HG02884 (cell line): Measurements from ENCODE around the gene KHDC4.

ENCODE experiments used
- ATAC-seq: cut with Tn5 transposase; IDR thresholded peaks from one replicate; pipeline ENCODE4 v1.9.1; 2021; ENCODE audit warnings: mild to moderate bottlenecking, moderate library complexity; ENCODE audit not compliant: unreplicated experiment

KHDC4 gene

GRCh38 chr1:155970531-155971167, 36.4 kb upstream of the KHDC4 start:
- no peak for ATAC-seq

- no peak for ATAC-seq
Observed at GRCh38 chr1:155969377-155969791, 35.2 kb upstream of the KHDC4 start.

- ATAC-seq = no peak
Observed at GRCh38 chr1:155968670-155969069, 34.5 kb upstream of the KHDC4 start.

- ATAC-seq = no peak
Observed at GRCh38 chr1:155968051-155968400, 33.8 kb upstream of the KHDC4 start.

- no peak for ATAC-seq
Observed at GRCh38 chr1:155967341-155968050, 33.3 kb upstream of the KHDC4 start.

- no peak for ATAC-seq
Observed at GRCh38 chr1:155966750-155967149, 32.5 kb upstream of the KHDC4 start.

- no peak for ATAC-seq
Observed at GRCh38 chr1:155966135-155966534, 31.9 kb upstream of the KHDC4 start.

GRCh38 chr1:155964193-155964592, 30.0 kb upstream of the KHDC4 start:
- no peak for ATAC-seq

- ATAC-seq = no peak
Observed at GRCh38 chr1:155962599-155963211, 28.5 kb upstream of the KHDC4 start.

GRCh38 chr1:155961937-155962336, 27.7 kb upstream of the KHDC4 start:
- no peak for ATAC-seq

- ATAC-seq = no peak
Observed at GRCh38 chr1:155960081-155960745, 26.0 kb upstream of the KHDC4 start.

- ATAC-seq = no peak
Observed at GRCh38 chr1:155957411-155957915, 23.2 kb upstream of the KHDC4 start.

GRCh38 chr1:155954645-155955044, 20.4 kb upstream of the KHDC4 start:
- no peak for ATAC-seq

- no peak for ATAC-seq
Observed at GRCh38 chr1:155952505-155952890, 18.3 kb upstream of the KHDC4 start.

- no peak for ATAC-seq
Observed at GRCh38 chr1:155951753-155952504, 17.7 kb upstream of the KHDC4 start.

- no peak for ATAC-seq
Observed at GRCh38 chr1:155950829-155951228, 16.6 kb upstream of the KHDC4 start.

- no peak for ATAC-seq
Observed at GRCh38 chr1:155947741-155948140, 13.5 kb upstream of the KHDC4 start.

GRCh38 chr1:155947292-155947691, 13.1 kb upstream of the KHDC4 start:
- ATAC-seq = no peak

- peak; percentile 23 for ATAC-seq
Observed at GRCh38 chr1:155946633-155947219, 12.5 kb upstream of the KHDC4 start.

GRCh38 chr1:155944444-155944799, 10.2 kb upstream of the KHDC4 start:
- ATAC-seq = no peak
